Raji (cell line): ENCODE results near the gene DCPS.

Experiments used
- POLR2A ChIP-seq: IDR thresholded peaks from 2 replicates; pipeline ENCODE4 v1.6.1; 2011; ENCODE audit warnings: low read depth, low read length, control low read depth; ENCODE audit not compliant: insufficient read depth

DCPS gene

DNA sequence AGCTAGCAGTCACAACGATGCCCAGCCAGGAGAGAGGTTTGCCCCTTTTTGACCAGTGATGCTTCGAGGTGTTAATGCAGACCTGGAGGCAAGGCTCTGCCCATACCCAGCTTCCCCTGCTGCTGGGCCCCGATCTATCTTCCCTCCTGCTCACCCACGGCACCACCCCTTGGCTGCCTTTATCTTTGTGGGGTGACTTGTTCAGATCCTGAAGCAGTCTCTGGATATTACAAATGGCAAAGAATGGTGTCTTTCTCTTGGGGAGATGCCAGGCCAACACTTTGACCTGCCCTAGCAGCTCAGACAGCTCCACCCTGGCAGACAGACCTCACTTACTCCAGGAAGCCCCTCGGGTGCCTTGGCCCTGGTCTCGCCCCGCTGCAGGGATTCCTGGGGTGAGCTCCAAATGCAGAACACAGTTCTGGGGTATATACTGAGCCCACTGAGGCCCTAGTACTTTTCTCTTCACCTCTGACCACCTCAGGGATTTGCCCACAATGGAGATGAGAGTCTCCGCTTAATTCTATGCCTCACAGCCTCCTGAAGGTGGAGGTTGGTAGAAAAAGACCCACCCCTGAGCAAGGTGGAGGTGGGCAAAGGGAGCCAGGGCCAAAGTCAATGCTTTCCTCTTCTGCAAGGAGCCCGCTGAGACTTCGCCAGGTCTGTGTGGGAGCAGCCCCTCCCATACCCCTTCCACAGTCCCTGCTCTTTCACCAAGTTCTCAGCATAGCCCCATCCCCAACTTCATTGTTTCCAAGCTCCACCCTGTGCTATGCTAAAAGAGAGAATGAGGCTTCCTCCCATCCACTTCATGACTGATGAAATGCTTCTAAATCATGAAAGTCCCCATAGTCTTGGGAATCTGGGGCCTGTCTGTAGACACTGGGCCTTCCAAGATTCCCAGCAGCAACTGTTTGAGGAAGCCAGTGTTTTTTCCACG lies 40.6 kb downstream of the DCPS start:
- TF ChIP-seq POLR2A = no peak

- no peak for TF ChIP-seq POLR2A
Observed at GRCh38 chr11:126345283-126345682, 41.4 kb downstream of the DCPS start.

DNA sequence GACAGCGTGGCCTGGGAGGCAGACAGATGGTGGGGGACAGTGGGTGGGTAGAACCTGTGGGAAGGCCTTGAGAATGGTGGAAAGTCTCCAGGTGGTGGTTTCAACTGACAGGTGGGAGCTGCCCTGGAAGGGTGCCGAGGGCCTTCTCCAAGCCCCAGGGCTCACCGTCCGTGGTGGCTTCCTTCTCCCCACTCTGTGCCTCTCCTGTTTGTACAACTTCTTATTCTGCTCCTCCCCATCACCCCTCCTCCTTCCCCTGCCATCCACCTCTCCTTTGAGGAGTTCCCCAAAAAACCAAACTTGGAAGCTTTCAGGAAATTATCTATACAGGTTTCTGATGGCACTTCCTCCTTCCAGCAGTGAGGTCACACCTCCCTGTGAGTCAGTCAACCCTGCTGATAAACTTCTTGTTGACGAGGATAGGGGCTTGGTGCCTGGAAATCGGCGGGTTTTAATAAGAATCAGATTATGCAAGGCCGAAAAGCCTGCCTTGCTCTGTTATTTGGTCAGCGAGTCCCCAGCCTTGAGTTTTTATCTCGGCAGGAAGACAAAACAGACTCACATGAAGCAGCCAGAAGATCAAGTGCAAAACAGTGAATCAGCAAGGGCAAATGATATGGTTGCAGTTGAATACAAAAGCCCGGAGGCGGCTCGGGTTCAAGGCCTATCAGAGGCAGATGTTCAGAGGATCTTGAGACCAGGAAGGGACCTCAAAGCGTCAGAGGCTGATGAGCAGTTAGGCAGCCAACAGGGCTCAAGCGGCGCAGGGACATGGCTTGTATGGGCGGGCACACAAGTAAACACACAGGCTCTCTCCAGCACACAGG lies 42.1 kb downstream of the DCPS start:
- no peak for TF ChIP-seq POLR2A

GRCh38 chr11:126346586-126346940 lies 42.7 kb downstream of the DCPS start:
- no peak for TF ChIP-seq POLR2A

DNA sequence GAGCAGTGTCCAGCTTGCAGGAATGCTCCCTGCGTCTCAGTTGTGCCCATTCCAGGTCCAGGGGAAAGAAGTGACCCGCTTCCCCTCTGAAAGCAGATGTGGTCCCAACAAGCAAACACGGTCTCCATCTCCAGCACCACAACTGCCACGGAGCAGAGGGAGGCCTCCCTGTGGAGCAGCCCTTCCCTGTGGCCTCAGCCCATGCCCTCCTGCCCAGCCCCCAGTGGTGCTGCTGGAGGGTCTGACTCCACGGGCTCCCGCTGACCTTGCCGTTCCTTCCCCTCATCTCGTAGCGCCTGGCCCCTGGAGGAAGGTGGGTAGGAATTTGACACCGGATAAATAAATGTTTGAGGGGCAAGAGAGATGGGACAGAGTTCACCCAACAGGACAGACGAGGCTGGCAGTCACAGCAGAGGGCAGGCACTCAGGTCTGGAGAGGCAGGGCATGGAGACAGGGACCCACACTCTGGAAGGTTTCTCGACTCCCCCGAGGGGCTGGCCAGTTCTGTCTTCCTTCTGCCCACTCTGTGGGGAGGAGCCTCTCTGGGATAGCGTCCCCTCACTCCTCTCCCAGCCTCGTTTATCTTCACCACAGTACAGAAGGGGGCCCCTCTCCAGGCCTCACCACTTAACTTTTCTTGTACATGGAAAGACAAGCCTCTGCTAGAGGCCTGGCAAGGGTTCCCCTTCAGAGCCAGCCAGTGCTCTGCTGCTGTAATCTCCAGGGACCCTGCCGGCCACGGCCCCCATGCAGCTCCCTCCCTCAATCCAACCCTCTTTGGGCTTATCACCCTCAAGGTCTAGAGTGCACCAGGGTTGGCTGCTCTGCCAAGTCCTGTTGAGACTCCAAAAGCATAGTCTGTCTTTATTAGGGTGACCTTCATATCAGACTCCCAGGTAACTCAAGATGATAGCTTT lies 44.1 kb downstream of the DCPS start:
- no peak for TF ChIP-seq POLR2A

GRCh38 chr11:126348806-126349582 lies 45.1 kb downstream of the DCPS start:
- no peak for TF ChIP-seq POLR2A

DNA sequence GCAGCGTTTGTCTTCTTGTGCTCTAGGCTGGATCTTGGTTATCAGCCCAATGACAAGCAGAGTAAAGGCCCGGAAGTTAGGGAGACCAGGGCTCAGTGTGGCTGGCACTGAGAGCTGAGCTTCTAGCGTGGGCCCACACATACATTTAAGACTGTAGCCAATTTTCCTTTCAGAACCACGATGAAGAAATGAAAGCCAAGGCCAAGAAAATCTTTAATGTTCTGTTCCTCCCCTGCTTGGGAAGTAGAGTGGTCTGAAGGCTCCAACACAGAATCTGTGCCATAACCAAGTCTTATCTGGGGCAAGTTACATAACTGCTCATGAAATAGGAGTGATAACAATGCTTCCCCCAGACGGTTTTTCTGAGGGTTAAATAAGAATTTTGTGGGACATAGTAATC lies 47.0 kb downstream of the DCPS start:
- no peak for TF ChIP-seq POLR2A

DNA sequence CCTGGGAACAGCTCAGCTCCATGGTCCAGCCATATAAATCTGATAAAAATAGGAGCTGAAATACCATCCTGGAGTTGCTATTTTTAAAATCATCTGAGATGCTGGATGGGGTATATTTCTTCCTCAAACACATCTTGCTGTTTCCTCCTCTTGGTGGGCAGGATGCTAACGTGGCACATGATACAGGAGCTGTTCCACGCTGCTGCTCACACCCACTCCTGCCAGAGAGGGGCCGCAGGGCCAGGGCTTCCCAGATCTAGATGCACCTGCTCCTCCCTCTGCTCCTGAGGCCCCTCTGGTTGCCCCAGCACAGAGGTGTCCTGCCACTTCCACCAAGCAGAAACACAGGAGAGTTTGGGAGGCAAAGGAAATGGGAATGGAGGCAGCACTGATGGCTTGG lies 48.3 kb downstream of the DCPS start:
- TF ChIP-seq POLR2A = no peak

GRCh38 chr11:126352934-126353801 lies 49.3 kb downstream of the DCPS start:
- TF ChIP-seq POLR2A = no peak

DNA sequence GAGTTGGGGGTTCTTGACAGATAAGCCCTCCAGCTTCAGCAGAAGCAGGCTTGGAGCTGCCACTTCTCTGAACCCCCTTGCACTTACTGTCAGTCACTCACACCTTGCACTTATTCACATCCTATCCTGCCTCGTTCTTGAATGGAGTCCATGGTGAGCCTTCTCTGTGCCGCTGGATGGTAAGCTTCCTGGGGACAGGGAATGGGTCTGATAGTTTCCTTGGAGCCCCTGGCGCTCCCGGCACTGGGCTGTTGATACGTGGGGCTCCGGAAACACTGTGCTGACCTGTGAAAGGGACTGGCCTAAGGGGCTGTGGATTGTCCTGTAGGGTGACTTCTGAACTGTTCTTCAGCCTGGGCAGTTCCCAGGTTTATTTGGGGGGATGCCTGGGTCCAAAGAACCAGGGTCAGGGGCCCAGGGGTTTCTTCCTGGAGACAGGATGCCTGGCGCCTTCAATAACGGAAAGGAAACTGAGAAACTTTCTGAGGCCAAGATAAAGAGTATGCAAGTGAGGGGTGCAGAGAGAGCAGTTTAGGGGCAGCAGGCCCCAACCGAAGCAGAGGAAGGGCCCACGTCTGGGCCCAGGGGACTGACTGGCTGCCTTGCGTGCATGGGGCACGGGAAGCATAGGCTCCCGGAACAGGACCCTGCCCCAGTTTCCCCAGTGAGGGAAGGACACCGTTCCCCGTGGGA lies 50.9 kb downstream of the DCPS start:
- TF ChIP-seq POLR2A = no peak

DNA sequence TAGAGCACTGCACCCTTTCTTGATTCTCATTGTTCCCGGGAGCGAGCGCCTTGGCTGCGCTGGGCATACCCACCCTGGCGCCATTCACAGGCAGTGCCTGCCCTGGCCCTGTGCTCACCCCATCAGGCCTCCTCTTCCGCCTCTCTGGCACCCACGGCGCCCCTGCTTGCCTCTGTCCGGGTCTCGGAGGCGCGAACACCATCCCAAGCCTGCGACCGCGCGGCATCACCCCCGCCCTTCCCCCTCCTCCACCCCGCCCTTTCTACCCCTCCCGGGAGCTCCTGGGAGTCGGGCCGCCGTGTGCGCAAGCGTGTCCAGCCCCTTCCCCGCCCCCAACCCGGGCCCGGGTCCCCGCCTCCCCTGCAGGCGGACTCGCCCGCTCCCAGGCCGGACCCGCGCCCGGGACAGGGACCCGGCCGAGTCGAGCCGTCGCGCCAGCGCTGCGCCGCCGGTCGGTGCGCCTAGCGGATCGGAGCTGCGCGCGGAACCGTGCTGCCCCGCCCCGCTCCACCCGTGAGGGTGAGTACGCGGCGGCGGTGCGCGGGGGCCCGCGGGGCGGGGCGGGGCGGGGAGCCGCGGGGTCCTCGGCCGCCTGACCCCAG lies 51.6 kb downstream of the DCPS start, which contains the start of gene ST3GAL4:
Gene ST3GAL4 (plus strand): TSS at position 363 of the 602 bp plus-strand sequence. CDS start 50,470 bp downstream, outside the sequence.
- TF ChIP-seq POLR2A = peak; percentile 84
